GM21717 (cell line): ENCODE measurements around the gene ENTPD8.
"Not testable (repeated sequence)": the region's sequence is repeated elsewhere in the genome, so short reads cannot be mapped to it uniquely, and the experiment has no call there.

Source experiments
- ATAC-seq: cut with Tn5 transposase; IDR thresholded peaks from one replicate; pipeline ENCODE4 v1.9.1; 2021; ENCODE audit warnings: mild to moderate bottlenecking, moderate library complexity; ENCODE audit not compliant: unreplicated experiment

The ENTPD8 gene

DNA sequence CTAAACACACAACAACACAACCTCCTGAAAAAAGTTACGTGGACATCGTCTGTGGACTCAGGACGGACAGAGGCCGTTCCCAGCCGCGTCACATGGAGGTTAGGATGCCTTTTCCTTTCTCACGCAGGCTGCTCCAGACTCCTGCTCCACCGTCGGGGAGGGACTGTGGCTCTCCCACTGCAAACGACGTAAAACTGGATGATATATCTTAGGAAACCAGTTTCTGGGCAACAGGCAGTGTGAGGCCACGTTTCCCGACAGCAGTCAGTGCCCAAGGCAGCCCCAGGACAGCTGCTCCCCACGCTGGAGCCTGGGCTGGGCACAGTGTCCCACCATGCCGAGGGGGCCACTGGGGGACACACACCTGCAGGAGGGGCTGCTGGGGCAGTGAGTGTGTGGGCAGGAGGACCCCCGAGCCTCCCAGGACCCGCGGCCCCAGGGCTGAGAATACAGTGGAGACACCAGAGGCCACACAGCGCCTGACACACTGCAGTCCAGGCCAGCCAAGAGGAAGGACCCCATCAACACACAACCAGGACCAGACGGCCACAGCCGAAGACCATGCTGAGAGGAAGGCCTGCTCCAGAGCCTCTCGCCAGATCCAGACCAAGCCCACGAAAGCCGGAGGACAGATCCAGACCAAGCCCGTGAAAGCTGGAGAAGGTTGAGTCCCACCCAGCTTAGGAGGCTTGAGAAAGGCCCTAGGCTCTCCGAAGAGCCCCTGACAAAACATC lies 44.4 kb downstream of the ENTPD8 start:
- ATAC-seq: no peak

GRCh38 chr9:137396227-137396626 lies 44.9 kb downstream of the ENTPD8 start:
- ATAC-seq: no peak

DNA sequence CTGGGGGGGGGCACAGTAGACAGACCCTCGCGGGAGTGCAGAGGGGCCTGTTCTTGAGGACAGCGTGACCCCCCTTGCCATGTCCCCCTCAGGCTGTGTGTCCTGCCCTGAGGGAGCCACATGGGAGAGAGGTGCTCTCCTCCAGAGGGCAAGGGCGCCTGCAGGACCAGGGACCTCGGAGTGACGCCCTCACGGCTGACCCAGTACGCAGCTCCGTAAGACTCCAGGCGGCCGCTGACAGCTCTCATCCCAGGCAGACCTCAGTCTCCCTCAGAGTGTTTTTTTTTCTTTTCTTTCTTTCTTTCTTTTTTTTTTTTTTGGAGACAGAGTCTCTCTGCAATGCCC lies 45.5 kb downstream of the ENTPD8 start:
- ATAC-seq: no peak

GRCh38 chr9:137394866-137395665 lies 46.1 kb downstream of the ENTPD8 start:
- ATAC-seq: no peak

GRCh38 chr9:137393176-137394150 lies 47.7 kb downstream of the ENTPD8 start:
- no peak for ATAC-seq

DNA sequence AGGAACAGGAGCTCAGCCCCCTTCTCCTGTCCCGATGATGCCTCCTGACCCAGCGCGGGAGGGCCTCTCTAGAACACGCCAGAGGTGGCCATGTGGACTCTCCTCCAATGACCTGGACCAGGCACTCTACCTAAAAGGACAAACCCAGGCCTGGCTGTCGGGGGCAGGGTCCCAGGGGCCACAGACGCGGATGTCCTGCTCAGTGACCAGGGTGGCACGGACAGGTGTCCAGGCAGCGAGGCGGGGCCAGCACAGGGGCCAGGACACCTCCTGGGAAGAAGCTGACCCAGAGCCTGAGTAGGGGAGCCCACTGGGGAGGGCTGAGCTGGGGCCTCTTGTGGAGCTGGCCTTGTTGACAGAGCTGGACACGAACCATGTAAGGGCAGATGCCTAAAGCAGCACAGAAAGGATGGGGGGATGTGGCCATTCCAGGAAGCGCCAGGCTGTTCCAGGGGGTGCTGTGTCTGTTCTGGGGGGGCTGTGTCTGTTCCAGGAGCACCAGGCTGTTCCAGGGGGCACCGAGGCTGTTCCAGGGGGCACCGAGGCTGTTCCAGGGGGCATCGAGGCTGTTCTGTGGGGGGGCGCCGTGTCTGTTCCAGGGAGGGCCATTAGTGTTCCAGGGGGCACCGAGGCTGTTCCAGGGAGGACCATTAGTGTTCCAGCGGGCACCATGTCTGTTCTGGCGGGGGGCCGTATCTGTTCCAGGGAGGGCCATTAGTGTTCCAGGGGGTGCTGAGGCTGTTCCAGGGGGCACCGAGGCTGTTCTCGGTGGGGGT lies 48.7 kb downstream of the ENTPD8 start:
- ATAC-seq: no peak

DNA sequence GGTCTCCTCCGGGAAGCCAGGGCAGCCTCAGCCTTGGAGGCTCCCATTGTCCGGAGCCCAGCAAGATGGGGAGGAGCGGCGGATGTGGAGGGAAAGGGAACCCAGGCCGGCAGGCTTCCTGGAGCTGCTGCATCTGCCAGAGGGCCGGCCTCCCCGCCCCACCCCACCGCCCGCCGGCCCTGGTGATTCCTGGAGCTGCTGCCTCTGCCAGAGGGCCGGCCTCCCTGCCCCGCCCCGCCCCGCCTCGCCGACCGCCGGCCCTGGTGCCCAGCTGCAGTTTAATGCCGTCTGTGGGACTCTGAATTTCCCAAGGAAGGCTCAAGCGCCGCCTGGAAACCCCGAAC lies 49.8 kb downstream of the ENTPD8 start:
- no peak for ATAC-seq

DNA sequence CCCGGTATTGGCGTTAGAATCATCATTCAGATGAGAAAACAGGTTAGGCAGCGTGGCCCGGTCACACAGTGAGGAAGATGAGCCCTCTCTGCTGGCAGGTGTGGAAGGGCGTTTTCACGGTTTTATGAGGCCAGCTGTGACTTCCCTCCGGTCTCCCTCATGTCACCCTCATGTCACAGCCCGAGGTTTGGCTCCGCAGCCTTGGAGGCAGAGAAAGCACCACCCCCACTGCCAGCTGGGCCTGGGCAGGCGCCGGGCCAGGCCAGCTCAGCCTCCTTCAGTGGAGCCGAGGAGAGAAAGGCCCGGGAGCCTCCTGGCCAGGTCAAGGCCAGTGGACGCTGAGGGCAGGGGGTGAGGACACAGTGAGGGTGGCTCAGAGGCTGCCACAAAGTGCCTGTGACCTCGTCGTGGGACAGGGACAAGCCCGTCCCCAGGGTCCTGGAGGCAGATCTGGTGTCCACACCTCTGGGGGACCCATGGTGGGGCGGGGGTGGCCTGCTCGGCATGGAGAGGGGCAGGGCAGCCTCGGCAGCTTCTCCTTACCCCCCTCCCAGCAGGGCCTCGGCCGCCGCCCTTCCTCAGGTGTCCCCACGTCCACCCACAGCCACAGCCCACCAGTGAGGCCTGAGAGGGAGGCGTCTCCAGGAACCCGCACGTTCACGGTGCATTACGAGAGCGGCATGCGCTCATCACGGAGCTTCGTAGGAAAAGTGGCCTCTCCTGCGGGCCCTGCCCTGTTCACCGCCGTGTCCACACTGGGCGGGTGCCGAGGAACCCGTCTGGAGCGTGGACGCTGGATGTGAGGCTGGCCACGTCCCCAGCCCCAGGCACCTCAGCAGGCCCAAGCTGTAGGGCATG lies 50.4 kb downstream of the ENTPD8 start:
- ATAC-seq: no peak

GRCh38 chr9:137389428-137389746 lies 51.8 kb downstream of the ENTPD8 start:
- ATAC-seq: no peak

GRCh38 chr9:137388589-137389427 lies 52.3 kb downstream of the ENTPD8 start:
- ATAC-seq: no peak

DNA sequence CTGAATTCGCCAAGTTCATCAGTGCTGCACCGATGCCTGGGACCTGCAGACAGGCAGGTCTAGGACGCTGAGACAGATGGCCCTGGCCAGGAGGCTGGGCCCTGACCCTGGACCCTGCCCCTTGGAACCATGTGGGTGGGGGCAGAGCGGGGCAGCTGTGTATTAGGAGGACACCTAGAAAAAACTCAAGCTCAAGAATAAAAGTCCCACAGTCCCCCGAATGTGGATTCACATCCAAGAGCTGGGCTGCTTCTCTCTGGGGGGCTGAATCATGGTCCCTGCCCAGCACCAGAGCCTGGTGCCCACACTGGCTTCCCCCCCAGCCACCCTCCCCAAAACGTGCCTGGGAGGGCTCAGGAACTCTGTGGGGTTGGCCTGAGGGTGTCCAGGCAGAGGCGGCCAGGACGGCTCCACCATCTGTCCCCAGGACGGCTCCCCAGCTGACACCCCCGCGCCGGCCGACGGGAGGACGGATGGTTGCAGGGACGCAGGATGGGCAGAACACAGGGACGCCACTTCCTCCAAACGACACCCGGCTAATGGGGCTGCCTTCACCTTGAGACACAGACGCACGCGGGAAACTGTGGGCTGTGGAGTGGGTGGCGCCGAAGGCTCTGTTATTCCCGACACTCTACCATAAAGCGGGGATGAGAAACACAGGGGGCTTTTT lies 53.1 kb downstream of the ENTPD8 start:
- no peak for ATAC-seq

- no peak for ATAC-seq
Observed at GRCh38 chr9:137387114-137387890, 53.9 kb downstream of the ENTPD8 start.

- ATAC-seq: not testable (repeated sequence)
Observed at GRCh38 chr9:137386507-137387113, 54.5 kb downstream of the ENTPD8 start.

GRCh38 chr9:137385061-137385655 lies 56.0 kb downstream of the ENTPD8 start:
- ATAC-seq: no peak
